Mesenteric fat pad (tissue), 1 donor: ENCODE measurements around the gene SLC41A3. TPM values are rescaled to one million over a fixed set of nuclear protein-coding genes. Genes with fewer than 3 reads are reported as not detected.
"Not testable (repeated sequence)": the region's sequence is repeated elsewhere in the genome, so short reads cannot be mapped to it uniquely, and the experiment has no call there.

Source experiments
- DNase-seq: peaks from one replicate; pipeline ENCODE4 v3.0.0-alpha.2; 2020; ENCODE audit warnings: low spot score
- total RNA-seq: library from RNA; stranded (reverse); fragmentation: NEBNext Ultra II Directional; extraction: Animal tissue kit (Norgen Biotek cat#: 25700); gene quantifications from one replicate; pipeline ENCODE4 v1.2.1, GENCODE V29; 2021
- donor health status: DM: yes; HTN: yes; CAD: no.

SLC41A3 gene
- total RNA-seq, 1 donor from 2014 or later: 35.7 TPM

DNA sequence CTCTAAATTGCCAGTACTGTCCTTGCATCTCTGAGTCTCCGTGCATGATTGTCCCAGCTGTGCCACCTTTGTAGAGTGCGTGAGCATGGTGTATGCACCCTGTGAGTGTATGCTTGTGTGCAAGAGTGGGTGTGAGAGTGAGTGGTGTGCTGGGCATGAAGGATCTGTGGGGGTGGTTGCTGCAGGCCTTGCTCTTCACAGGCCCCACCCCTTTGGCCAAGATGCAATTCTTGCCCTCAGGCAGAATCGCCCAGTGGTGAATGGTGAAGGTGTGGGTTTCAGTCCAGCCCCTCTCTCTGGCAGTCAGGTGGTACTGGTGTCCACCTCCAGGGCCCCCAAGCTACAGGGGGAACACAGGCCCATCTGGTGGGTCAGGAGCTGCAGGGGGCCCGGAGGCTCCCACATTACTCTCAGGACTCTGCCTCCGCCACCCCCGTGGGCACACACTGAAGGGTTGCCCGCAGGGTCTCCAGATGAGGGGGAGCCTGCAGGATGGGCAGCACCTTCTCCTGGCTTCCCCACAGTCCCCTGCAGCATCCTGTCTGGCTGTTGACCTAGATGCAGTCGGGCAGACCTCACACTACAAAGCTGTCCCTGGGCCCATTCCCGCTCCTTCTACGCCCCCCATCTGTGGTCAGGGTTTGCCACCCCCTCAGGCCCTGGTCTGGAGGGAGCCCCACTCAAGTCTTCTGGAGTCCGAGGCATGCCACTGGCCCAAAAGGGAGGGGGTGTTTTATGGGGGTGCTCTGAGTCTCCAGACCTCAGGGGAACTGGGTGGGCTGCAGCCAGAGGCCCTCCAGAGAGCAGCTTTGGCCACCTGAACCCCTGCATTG, 123.3 kb downstream of the SLC41A3 start:
- DNase-seq: no peak

DNA sequence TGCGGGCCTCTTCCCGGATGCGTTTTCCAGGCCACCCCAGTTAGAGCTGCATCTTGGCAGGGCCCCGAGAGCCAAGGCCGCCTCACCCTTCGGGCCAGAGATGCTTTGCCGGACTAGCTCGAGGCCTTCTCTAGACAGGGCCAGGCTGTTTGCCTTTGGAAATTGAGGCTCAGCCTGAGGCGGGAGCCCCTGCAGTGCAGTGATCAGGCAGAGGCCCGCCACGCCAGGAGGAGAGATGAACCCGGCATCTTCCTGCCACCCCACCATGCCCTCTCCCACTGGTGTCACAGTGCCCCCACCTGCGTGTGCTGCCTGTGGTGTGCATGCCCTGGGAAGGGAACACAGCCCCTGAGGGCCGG, 123.9 kb downstream of the SLC41A3 start:
- no peak for DNase-seq

DNA sequence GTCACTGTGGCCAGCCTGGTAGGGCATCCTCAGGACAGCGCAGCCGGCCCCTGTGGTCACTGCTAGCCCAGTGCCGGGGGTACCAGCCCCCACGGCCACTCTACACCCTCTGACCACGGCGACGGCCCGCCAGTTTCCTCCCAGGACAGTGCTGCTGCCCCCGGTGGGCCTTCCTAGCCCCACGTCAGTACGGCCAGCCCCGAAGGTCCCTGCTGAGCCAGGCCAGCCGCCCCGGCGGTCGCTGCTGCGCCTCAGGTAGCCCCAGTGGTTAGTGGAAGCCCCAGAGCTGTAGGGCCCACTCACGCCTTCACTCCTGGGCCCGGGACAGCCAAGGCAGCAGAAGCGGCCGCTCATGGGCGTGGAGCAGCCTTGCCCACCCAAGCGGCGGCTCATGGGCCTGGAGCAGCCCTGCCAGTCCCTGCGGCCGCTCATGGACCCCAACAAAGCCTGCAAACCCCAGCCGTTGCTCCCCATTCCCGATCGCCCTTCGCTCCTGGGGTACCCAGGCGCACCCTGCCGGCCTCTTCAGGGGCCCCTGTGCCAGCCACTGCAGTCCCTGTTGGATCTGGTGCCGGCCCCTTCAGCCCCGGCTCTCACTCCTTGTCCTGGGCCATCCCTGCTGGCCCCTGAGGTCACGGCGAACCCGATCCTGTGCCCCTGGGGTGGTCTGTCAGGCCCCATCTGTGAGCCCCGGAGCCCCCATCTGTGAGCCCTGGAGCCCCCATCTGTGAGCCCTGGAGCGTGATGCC, 124.4 kb downstream of the SLC41A3 start:
- no peak for DNase-seq

DNA sequence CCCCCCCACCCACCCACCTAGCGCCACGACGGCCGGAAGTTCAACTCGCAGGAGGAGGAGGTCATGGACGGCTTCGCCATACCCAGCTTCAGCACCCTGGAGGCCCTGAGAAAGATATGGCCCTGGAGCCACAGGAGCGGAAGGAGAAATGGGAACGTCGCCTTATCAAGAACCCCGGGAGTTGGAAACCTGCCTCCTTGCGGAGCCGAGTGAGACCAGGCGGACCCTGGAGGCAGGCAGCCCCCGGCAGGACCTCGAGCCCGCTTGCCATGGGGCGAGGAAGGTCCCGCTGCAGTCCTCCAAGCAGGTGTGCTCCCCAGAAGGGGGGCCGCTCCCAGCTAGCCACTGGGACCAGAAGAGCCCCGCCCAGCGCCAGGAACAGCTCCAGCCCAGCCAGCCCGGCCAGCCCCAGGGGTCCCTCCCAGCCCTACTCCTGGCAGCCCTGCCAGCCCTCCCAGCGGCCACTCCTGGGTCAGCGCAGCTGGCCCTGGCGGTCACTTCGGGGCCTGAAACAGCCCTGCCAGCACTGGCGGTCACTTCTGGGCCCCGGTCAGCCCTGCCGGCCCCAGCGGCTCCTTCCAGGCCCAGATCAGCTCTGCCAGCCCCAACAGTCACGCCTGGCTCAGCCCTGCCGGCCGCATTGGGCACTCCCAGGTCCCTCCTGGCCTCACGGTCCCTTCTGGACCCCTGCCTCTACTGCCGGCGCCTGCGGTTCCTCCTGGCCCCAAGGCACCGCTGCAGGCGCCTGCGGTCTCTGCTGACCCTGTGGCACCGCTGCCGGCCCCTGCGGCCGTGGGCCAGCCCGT, 125.2 kb downstream of the SLC41A3 start:
- no peak for DNase-seq

DNA sequence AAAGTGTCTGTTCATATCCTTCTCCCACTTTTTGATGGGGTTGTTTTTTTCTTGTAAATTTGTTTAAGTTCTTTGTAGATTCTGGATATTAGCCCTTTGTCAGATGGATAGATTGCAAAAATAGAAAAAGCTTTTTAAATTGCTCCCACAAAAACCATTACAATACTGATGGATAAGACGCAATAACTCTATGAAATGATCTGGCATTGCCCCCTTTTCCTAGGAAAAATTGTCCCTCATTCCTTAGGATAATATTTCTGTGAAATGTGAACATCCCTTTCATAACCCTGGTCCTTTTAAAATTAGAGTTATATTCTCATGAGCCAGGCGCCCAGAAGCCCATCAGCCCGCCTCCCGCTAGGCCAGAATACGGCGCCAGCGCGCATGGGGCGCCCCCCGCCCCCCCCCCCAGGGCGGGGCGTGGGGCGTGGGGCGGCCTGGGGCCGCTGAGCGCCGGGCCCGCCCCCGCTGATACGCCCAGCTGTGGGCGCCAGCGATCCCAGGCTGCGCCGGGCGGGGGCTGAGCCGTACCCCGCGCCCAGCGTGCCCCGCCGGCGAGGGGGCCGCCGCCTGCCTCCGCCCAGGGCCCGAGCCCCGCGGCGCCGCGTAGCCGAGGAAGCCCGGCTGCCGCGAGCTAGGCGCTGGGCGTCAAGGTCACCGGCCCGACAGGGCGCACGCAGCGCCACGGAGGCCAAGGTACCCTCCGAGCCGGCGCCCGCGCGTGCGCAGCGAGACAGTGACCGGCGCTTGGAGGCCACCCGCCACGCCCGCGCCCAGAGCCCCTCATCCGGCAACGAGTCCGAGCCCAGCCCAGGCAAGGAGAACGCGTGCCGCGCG, 126.0 kb downstream of the SLC41A3 start:
- DNase-seq: no peak

DNA sequence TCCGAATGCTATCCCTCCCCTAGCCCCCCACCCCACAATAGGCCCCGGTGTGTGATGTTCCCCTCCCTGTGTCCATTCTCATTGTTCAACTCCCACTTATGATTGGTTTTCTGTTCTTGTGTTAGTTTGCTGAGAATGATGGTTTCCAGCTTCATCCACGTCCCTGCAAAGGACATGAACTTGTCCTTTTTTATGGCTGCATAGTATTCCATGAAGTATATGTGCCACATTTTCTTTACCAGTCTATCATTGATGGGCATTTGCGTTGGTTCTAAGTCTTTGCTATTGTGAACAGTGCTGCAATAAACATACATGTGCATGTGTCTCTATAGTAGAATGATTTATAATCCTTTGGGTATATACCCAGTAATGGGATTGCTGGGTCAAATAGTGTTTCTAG, 126.9 kb downstream of the SLC41A3 start:
- DNase-seq: not testable (repeated sequence)

Other genes with a start within 250 kb of the SLC41A3 start
- gene ROPN1B, start 114.9 kb downstream of the SLC41A3 start, total RNA-seq: not detected
- 105 TPM for gene ALDH1L1, start 96.5 kb upstream of the SLC41A3 start, total RNA-seq